Right renal cortex interstitium (tissue), 3 donors: ENCODE results near the gene SLC35F1. TPM values are rescaled to one million over a fixed set of nuclear protein-coding genes. Genes with fewer than 3 reads are reported as not detected.
"Not testable (repeated sequence)": the region's sequence is repeated elsewhere in the genome, so short reads cannot be mapped to it uniquely, and the experiment has no call there.

Experiments
- DNase-seq, 3 donors: peaks; one replicate each; pipeline ENCODE4 v3.0.0-alpha.2; 2013; ENCODE audit warnings: low read depth in 3 of 3, low spot score in 2 of 3
- polyA plus RNA-seq, 3 donors: library from polyadenylated mRNA; unstranded; fragments of 120-200 nt; gene quantifications; one replicate each; pipeline ENCODE4 v1.2.1, GENCODE V29; 2013; ENCODE audit not compliant: insufficient read length in 3 of 3

The SLC35F1 gene
- polyA plus RNA-seq, 3 donors: 3.1 to 3.6 (median 3.3) TPM

DNA sequence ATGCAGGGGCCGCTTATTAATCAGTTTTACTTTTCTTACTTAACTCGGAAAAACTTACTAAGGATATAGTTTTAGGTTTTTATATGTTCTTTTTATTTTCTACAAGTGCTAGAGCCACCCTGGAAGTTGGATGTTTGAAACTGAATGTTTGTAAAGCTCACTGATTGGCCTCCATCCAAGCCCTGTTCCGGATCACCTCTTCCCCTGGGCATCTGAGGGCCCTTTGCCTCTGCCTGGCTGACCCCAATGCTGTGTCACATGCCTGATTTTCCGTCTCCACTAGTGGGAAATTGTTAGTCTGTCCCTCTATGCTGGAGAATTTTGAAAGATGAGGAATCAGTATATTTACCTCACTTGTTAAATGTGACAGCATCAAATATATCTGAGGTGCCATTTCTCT, 79.3 kb downstream of the SLC35F1 start:
- no peak for DNase-seq

GRCh38 chr6:117989086-117989485, 82.0 kb downstream of the SLC35F1 start:
- no peak for DNase-seq

DNA sequence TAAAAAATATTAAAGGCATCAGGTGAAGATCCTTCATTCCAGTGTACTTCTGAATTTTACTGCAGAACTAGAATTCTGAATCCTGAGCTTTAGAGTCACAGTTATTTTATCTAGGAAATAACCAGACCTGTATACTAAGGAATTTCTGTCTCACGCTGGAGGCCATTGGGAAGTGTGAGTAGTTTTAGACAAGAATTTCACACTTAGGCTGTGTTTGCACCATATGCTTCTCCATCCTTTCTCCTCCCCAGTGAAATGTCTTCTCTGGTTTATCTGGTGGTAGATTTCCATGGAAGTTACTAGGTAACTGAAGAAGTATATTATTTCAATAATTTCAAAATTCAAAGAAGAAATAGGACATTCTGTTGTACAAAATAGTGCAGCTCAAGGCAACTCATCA, 83.1 kb downstream of the SLC35F1 start:
- no peak for DNase-seq

- no peak for DNase-seq
Measured at GRCh38 chr6:117992856-117993255, 85.8 kb downstream of the SLC35F1 start.

DNA sequence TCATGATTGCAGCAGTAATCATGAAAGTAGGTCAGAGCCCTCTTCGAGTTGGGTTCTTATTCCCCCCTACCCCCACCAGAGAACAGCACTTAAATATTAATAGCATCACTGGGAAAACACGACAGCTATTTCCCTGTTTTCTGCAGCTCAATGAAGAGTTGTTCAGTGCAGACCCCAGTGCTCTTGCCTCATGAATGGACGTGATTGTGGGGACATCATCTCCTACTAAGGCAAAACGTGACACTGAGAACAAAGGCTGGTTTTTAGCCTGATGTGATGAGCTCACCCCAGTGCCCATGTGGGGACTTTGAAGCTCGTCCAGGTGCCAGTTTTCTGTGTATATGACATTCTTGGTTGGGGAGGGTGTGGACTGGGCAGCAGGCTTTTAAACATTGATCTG, 105.9 kb downstream of the SLC35F1 start:
- no peak for DNase-seq

- no peak for DNase-seq
Measured at GRCh38 chr6:118016532-118016931, 109.5 kb downstream of the SLC35F1 start.

DNA sequence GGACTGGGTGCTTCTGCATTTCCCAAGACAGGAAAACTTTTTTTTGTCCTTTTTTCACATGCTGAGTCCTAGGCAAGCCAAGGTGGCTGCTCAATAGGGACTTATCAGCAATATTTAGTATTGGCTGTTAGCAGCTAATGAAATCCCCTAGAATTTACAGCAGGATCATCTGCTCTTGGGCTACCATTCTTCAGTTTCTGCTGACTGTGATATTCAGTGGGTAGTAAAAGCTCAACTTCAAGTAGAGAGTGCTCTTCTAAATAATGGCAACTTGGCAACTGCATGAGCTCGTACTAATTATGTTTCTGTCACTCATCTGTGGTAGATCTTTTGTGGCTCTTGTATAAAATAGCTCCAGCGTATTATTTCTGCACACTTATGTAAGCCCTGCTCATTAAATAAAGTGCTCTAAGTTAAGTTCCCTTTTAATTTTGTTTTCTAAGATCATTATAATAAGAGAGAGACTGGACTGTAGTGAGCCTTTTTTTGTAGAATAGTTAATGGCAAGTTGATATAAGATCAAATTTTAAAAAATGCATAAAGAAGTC, 110.3 kb downstream of the SLC35F1 start:
- no peak for DNase-seq

DNA sequence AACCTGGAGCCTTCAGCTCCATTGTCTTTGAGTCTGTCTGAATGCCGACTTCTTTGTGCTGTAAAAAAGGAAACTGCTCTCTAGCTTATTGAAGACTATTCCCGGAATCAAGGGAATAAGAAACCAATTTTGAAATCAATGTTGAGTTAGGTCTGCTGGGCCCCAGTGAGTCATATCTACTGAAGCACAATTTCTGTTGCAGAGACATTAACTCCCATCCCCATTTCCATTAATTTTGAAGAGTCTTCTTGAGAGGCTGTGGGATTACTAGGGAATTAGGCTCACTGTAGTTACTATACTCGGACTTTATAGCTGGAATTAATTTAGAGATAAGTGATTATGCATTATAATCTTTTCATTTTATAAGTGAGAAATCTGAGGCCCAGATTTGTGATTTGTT, 116.7 kb downstream of the SLC35F1 start:
- DNase-seq: no peak

DNA sequence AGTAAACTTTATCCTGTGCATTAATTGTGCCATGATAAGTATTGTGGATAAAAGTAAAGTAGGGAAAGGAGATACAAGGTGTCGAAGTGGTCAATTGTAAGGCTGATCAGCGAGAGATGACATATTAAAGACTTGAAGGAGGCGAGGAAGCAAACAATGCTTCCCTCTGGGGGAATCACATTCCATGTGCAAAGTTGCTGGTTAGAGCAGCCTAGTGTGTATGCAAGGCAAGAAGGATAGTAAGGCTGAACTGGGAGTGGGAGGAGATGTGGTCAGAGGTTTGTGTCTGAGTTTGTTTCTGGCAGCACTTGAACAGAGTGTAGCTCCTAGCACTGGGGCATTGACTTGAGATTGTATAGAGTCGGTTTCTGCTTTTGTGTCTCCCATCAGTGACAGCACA, 122.9 kb downstream of the SLC35F1 start:
- DNase-seq: no peak

GRCh38 chr6:118037479-118037878, 130.4 kb downstream of the SLC35F1 start:
- not testable (repeated sequence) for DNase-seq

DNA sequence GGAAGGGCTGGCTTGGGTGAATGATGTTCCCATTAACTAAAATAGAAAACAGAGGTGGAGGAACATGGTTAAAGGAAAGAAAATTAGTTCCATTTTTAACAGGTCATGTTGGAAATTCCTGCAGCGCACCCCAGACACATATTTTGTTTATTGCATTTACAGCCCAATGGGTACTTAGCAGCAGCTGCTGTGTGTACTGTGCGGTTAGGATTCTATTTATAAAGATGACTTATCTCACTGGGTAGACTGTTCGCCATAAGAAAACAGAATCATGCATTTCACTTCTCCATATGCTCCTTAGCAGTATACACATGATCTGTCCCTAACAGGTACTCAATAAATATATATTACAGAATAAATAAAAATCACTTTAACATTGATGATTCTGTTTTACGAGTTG, 135.8 kb downstream of the SLC35F1 start:
- no peak for DNase-seq

DNA sequence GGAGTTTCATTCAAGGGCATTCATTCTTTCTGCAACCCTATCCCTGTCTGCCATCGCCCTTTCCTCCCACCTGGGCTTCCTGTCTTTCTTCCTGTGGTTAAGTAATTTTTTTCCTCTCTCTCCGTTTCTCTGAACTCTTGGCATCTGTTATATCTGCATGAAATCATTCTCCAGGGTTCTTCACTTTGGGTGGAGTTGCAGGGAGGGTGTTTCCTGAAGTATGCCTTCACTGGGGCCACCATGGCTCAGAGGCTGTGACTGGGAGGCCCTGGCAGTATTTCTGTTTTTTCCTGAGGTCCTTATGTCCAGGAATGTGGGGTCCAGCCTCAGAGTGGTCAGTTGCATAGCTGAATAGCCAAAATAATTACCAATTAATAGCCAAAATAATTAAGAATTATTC, 137.2 kb downstream of the SLC35F1 start:
- DNase-seq: no peak

DNA sequence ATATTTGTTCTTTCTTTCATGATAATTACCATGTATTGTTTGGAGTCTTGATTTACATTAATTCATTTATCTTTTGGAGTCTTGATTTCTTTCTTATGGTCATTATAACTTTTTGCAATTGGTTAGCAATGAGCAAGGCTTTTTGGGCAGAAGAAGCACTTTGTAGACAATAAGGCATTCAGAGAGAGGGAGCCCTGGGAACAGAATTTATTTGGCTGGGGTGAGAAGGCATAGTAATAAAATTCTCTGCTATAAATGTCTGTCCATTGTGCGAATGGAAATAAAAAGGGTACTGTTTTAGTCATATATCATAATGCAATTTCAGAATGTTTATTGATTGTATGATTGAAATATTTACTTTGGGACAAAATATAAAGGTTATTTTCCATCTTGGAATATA, 147.0 kb downstream of the SLC35F1 start:
- no peak for DNase-seq

DNA sequence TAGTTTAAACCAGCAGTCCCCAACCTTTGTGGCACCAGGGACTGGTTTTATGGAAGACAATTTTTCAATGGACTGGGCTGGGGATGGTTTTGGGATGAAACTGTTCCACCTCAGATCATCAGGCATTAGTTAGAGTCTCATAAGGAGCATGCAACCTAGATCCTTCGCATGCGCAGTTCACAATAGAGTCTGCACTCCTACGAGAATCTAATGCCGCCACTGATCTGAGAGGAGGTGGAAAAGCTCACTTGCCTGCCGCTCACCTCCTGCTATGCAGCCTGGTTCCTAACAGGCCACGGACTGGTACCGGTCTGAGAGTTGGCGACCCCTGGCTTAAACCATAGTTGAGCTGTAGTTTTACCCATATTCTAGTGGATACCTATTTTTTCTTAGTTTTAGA, 154.6 kb downstream of the SLC35F1 start:
- DNase-seq: no peak

DNA sequence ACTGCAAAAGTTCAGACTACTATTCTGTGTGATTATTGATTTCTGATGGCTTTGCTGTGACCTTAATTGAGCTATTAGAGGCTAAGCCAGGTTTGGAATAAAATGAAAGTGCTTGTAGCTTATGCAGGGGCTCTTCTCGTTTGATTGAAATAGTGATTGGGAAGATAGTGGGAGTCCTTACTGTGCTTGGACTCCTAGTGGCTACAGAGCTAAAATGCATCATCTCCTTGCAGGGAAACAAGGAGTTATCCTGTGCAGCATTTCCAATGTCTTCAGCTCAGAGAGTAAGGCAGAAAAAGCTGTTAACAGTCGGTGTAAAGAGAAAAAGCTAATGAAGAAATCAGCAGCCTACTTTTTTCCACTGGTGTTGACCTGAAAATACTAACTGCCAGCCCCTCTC, 173.5 kb downstream of the SLC35F1 start:
- DNase-seq: no peak

DNA sequence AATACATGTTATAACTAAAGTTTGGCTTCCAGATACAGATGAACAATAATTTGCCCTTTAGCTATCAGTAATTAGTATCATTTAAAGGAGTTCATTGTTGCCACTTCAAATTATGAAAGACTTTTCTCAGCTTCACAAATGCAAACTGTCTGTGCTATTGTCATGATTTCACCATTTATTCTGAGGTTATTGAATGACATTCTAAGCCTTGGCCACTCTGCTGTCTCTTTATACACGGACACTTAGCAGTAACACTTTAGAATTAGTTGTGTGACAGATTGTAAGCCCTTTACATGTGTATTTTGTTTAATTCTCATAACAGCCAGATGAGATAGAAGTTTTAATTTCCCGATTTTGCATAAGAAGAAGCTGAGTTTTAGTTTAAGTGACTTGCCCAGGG, 176.6 kb downstream of the SLC35F1 start:
- DNase-seq: no peak

DNA sequence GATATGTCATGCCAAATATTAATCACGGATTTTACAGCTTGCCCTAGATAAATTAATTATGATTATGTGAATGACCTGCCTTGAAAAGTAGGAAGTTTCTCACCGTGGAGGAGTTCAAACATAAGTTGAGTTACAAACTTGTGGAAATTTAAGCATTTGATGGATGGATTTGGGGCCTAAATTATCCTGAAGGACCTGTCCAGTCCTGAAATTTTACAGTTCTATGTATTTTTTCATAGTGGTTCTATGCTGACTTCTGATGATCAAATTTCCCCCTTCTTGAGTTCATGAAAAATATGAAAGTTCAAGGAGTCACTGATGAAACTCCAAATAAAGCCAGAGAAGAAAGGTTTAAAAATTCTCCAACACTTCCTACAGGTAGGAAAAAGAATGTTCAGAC, 178.6 kb downstream of the SLC35F1 start:
- DNase-seq: no peak

DNA sequence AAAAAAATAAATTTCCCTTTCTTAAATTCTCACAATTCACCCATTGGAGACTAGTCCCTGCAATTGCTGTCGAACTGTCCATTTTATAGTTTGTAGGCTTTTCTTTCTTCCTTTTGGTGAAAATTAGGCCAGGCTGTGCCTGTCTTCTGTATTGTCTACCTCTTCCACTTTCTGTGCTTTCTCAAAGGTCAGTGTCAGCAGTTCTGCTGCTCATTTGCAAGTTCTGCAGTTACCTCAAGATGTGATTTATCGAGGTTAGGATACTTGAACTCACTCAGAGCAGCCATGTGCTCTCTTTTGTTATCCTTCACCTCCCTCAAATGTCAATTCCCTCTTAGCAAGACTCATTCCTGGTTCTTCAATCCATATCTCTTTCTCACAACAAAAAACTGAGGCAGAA, 179.1 kb downstream of the SLC35F1 start:
- DNase-seq: no peak

- no peak for DNase-seq
Measured at GRCh38 chr6:118092086-118092485, 185.0 kb downstream of the SLC35F1 start.

- DNase-seq: no peak
Measured at GRCh38 chr6:118097576-118097975, 190.5 kb downstream of the SLC35F1 start.

GRCh38 chr6:118100717-118101116, 193.7 kb downstream of the SLC35F1 start:
- no peak for DNase-seq

DNA sequence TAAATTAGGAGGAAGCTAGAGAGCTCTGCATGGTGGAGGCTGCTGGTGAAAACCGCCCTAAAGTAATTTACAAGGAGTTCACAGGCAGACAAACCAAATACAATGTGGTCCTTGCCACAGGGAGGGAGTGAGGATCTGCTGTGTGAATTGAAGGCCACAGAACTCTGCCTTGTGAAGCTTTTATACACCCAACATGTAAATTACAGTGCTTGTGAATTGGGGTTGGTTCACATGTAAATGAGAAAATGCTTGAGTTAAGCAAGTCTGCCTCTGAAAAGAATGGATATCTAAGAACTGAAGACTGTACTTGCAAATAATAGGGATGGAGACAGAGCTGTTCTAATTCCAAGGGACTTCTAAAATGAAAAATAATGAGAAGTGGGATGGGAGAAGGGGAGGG, 194.2 kb downstream of the SLC35F1 start:
- no peak for DNase-seq

DNA sequence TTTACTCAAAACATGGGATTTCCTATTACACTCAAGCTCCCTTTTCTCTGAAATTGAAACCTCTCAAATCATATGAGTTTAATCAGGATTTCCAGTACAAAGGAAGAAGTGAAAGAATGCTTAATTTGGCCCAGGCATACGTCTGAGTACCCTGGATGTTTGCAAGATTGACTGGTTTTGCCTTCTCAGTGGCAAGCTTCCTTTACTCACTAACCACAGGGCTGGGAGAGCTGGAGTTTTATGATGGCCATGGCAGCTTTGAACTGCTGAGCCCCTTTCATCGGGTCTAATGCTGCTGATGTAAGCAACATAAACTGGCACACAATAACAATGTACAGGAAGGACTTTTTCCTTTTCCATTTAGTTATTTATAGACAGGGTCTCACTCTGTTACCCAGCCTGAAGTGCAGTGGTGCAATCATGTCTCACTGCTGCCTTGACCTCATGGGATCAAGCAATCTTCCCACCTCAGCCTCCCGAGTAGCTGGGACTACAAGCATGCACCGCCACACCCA, 194.8 kb downstream of the SLC35F1 start:
- DNase-seq: no peak
